GM18861 (cell line): ENCODE data around the gene NUP58.
"Not testable (repeated sequence)": the region's sequence is repeated elsewhere in the genome, so short reads cannot be mapped to it uniquely, and the experiment has no call there.

Experiments
- ATAC-seq: cut with Tn5 transposase; IDR thresholded peaks from one replicate; pipeline ENCODE4 v1.9.1; 2021; ENCODE audit not compliant: unreplicated experiment

Gene NUP58

GRCh38 chr13:25302121-25302520 is 696 bp downstream of the NUP58 start:
- no peak for ATAC-seq

- no peak for ATAC-seq
Measured at GRCh38 chr13:25306671-25307464, 5.4 kb downstream of the NUP58 start.

- ATAC-seq = no peak
Measured at GRCh38 chr13:25310891-25311290, 9.5 kb downstream of the NUP58 start.

GRCh38 chr13:25318946-25319345 is 17.5 kb downstream of the NUP58 start:
- not testable (repeated sequence) for ATAC-seq

- ATAC-seq = no peak
Measured at GRCh38 chr13:25319771-25320170, 18.3 kb downstream of the NUP58 start.

- no peak for ATAC-seq
Measured at GRCh38 chr13:25324100-25324499, 22.7 kb downstream of the NUP58 start.

- no peak for ATAC-seq
Measured at GRCh38 chr13:25329706-25330105, 28.3 kb downstream of the NUP58 start.

- no peak for ATAC-seq
Measured at GRCh38 chr13:25330541-25330940, 29.1 kb downstream of the NUP58 start.

GRCh38 chr13:25335856-25336255 is 34.4 kb downstream of the NUP58 start:
- ATAC-seq = no peak

GRCh38 chr13:25345576-25345975 is 44.2 kb downstream of the NUP58 start:
- ATAC-seq = no peak

GRCh38 chr13:25347151-25347550 is 45.7 kb downstream of the NUP58 start:
- ATAC-seq = no peak

- ATAC-seq = no peak
Measured at GRCh38 chr13:25351404-25351803, 50.0 kb downstream of the NUP58 start.

- ATAC-seq = no peak
Measured at GRCh38 chr13:25352230-25352629, 50.8 kb downstream of the NUP58 start.

GRCh38 chr13:25352806-25353205 is 51.4 kb downstream of the NUP58 start:
- no peak for ATAC-seq

- ATAC-seq = no peak
Measured at GRCh38 chr13:25353344-25353743, 51.9 kb downstream of the NUP58 start.

- no peak for ATAC-seq
Measured at GRCh38 chr13:25354377-25354776, 53.0 kb downstream of the NUP58 start.

GRCh38 chr13:25360443-25360842 is 59.0 kb downstream of the NUP58 start:
- not testable (repeated sequence) for ATAC-seq

GRCh38 chr13:25365720-25366235 is 64.4 kb downstream of the NUP58 start:
- no peak for ATAC-seq

- ATAC-seq = no peak
Measured at GRCh38 chr13:25371158-25371874, 69.9 kb downstream of the NUP58 start.

- ATAC-seq = no peak
Measured at GRCh38 chr13:25371875-25372283, 70.5 kb downstream of the NUP58 start, which contains the start of gene ATP8A2. Gene ATP8A2 (plus strand): TSS chr13:25371974. CDS start chr13:25372213, 239 bp downstream.

- no peak for ATAC-seq
Measured at GRCh38 chr13:25372284-25373081, 71.1 kb downstream of the NUP58 start.
